Fibroblast of skin of right quadriceps (primary cell): ENCODE measurements around the gene SAP25.
"Not testable (repeated sequence)": the region's sequence is repeated elsewhere in the genome, so short reads cannot be mapped to it uniquely, and the experiment has no call there.

Experiments
- DNase-seq: peaks from one replicate; pipeline ENCODE4 v3.0.0-alpha.2; 2013

SAP25 gene

DNA sequence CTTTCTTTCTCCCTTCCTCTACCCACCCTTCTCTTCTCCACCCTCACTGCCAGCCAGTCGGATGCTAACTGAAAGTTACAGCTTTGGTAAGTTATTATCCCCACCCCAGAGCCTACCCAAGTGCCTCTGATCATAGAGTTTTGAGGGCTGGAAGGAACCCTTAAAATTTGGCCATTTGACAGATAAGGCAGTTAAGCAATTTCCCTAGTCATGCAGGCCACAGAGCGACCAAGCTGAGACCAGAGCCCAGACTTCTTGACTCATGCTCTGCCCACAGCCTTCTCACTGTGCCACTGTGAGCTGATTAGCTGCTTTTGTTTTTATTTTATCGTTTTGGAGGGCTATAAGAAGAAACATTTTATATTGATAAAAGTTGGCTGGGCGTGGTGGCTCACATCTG is 17.2 kb downstream of the SAP25 start:
- no peak for DNase-seq

DNA sequence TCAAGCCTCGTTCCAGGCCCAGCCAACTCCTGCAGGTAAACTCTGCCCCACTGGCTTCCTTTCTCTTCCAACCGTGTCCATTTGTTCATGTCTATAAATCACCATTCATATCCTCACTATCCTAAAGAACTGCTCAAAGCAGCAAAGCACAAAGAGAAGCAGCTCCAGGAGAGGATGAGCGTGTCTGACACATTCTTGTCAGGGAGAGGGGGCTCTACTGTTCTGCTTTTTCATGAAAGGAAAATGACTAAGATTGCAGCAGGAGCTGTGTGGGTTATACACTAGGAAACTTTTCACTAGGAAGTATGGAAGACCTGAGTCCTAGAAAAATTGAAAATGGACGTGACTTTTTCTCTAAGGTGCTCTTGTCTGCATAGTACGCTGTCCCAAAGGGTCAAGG is 18.0 kb downstream of the SAP25 start:
- no peak for DNase-seq

DNA sequence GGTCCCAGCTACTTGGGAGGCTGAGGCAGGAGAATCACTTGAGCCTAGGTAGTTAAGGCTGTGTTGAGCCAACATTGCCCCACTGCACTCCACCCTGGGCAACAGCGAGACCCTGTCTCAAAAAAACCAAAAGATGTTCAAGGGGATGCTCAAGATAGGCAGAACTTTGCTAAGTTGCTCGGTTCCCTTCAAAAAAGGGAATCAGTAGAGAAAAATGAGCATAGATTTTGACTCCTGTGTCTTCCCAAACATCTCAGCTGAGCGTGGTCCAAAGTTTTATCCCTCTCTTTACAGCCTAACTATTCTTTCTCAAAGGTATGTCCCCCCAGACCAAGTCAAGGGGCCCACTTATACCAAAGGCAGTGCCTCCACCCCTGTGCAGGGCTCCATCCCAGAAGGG is 20.7 kb downstream of the SAP25 start:
- DNase-seq = no peak

DNA sequence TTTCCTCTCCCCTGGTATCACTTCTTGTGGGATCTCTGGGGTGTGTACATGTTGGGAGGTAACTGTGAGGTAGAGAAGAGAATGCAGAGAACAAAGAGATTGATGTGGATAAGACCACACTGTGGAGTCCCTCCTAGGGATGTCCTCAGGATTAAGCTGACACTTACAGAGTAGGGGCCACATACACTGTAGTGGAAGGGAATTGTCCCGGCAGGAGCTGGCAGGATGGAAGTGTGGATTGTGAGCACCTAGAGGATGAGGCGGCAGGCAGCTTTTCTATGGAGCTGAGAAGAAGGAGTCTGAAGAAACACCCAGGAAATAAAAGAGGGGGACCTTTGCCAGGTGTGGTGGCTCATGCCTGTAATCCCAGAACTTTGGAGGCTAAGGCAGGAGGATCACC is 21.2 kb downstream of the SAP25 start:
- no peak for DNase-seq

DNA sequence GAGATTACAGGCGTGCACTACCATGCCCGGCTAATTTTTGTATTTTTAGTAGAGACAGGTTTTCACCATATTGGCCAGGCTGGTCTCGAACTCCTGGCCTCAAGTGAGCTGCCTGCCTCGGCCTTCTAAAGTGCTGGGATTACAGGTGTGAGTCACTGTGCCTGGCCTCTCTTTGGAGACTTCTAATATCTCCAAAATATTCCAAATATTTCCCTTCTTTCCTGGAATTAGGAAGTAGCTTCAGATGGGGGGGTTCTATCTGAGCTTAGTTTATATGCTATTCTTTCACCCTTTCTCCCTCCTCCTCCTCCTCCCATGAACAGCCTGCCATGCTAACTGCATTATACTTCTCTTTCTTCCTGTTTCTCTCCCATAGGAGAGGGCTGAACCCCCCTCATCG is 25.3 kb downstream of the SAP25 start:
- peak; percentile 57 for DNase-seq

DNA sequence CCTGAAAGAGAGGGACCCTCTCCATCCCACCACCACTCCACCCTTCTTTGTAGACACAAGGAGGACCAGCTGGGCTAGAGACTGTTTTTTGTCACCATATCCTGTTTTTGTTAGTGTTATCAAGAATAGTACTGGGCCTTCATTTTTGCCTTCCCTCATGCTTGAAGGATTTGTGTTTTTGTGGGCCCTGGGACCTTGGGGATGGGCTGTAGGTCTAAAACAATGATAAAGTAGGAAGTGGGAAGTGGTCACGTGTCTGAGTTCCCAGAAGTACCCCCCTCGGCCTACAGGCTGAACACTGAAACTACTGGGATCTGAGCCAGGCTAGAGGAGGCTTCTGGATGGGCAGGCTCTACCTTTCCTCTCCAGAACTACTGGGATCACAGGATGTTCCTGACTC is 25.8 kb downstream of the SAP25 start:
- no peak for DNase-seq

DNA sequence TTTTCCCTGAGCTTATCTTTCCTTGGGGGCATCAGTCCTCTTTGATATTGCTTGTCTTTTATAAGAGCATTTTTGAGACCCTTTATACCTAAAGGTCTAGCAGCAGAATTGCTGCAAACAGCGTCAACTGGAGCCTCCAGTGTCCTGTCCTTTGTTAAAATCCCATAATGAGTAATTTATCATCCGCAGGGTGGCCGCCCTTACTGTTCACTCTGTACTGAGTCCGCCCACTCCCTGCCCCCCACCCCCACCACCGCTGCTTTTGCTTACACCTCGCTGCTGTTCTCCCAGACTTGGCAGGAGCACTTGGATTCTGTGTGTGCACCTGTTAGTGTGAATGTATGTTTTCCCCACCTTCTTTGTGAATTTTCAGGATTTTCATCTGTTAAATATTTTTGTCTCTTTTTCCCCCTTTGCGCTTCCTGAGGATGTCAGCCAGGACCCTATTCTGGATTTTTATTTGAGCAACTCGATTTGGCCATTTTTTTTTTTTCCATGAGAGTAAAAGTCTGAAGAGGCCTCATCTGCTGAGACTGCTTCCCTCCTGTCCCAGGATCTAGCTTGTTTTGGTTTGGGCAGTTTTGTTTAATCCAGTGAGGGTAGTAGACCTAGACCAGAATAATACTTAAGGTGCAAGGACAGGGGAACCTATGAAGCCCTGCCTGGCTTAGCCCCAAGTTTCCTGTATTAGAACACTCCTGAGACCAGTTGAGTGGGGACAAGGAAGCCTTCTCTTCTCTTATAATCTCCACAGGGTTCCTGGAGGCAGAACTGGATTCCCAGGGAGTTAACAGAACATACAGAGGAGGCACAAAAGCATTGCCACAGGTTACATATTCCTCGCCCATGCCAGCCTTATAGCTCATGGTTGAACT is 26.5 kb downstream of the SAP25 start:
- DNase-seq = no peak

DNA sequence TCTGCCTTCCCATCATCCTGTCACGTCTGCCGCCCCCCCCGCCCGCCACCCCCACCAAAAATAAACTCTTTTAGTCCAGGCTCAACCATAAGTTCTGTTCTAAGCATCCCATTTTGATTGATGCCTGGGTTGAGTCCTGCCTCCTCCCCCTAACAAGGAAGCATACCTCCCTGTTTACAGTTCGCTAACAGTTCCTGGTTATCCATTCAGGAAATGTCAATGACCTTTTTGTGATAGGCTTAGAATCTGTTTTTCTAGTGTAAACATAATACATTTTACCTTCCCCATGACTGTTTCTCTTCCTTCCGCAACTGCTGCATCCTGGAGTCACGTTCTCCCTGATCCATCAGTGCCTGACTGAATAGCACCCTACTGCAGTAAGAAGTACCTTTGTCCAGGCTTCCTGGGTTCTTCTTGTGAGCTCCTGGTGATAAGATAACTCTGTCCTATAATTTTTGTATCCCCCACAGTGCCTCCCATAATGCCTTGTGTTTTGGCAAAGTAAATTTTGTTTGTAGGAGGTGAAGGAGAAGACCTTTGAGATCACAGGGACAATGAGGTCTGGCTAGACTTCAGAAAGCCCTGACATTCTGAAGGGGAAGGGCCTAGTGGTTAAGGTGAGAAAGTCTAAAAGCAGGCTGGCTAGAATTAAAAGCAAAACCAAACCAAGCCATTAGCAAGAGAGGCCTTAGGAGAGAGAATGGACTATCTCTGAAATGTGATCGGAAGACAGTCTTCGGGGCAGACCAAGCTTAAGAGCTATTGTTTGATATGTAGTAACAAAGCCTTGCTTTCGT is 27.4 kb downstream of the SAP25 start:
- no peak for DNase-seq

DNA sequence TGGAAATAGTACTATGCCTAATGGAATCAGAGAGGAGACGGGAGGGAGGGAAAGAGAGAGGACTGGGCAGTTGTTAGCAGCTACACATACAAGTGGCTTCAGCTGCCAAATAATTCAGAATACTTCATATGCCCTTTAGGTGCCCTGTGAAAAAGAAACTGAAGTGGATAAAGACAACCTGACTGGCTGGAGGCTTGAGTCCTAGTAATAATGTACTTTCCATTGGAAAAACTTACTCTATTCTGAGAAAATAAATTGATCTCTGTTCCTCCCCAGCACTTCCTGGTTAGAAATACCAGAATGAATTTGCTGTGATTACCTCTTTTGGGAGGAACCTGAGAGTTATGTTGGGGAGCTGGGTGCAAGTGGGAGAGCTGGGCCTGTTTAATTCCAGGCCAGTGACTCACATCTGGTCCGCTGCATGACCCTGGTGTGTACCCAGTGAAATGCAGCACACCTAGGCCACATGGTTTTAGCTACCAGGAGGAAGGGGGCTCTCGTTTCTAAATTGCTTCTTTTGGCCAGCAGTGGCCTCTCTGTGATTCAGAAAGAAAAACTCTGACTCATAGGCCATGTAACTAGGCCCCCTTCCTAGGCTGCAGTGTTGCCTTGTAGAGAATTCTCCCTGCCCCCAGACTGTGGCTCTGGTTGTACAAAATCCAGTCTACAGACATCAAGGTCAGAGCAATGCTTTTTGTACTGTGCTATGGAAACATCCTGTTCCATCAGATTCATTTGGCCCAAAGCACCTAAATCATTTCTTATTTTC is 28.2 kb downstream of the SAP25 start:
- DNase-seq = peak; percentile 93

DNA sequence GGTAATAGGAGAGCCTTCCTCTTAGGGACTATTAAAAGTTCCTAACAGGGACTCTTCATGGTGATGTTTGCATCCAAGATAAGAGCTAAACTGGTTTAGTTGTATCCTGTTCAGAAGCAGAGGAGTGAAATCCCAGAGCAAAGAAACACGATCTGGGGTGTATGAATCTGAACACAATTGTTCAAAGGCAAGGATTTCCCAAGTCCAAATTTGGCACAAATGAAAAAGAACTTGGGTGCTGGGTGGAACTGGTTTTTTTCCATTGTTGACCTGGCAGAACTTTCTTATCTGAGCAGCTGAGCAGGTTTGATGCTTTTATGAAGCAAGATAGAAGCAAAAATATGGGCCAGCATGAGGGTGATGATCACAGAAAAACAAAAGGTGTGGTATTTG is 28.7 kb downstream of the SAP25 start:
- no peak for DNase-seq

DNA sequence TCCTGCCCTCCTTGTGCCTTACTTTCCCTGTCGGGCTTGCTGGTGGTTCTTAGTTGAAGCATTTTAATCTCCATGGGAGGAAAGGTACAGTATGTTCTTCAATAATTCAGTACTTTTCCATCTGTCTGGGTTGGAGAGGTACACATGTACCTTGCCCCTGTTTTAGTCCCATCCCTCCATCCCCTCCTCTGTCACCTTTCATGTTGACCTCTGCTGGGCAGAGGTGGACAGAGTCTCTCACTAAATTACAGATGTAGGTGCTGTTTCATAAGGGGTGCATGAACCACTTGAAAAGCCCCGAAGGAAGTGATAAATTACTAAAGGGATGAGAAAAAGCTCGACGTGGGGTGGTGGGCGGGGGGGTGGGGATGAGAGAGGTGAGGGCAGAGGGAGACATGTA is 29.3 kb downstream of the SAP25 start:
- no peak for DNase-seq

DNA sequence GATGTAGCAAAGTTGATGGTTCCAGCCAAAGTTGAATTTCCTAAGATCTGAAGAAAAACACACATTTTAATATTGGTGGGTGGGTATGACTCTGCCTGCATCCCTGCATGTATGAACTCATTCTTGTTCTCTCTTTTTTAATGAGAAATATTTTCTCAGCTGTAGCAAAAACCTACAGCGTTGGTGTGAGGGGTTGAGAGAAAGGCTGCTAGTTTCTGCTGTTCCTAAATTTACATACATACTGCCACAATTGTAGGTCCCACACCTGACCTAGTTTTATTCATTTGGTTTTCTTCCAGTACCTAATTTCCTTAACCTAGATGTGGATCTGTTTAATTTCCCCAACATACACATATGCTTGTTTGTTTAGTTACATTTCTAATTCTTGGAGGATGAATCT is 30.1 kb downstream of the SAP25 start:
- no peak for DNase-seq

DNA sequence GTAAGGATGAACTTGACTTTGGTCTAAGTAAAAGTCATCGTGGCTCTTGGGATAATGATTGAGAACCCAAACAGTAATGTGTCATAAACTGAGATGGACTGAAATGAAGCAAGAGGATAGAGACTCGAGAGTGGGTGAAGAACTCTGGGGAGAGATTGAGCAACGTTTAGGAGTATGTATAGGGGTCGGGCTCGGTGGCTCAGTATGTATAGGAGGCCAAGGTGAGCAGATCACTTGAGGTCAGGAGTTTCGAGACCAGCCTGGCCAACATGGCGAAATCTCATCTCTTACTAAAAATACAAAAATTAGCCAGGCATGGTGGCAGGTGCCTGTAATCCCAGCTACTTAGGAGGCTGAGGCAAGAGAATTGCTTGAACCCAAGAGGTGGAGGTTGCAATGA is 32.4 kb downstream of the SAP25 start:
- not testable (repeated sequence) for DNase-seq

DNA sequence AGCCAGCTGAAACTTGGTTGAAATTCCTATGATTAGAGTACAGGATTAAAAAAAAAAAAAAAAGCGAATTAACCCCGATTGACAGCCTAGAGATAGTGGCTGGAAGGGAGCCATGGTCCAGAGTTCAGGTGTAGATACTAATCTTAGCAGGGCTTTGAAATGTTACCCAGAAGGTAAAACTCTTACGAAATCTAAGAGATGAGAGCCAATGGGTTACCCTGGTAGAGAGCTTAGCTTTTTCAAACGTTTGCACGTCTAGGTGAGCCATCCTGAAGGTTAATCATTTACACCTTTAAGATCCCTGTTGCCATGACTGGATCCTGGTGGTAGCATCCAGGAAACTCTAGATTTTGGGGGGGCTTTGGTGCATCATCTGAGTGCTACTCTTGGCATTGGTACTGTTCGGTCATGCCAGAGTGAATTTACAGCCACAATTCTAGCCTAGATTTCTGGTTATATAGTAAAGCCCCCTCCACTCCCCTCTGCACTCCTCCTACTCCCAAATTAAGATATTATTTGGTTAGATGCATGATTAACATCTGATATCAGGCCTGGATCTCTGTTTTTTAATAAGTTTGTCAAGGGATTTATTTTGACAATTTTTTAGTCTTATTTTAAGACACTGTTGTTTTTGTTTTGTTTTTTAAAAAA is 33.5 kb downstream of the SAP25 start:
- no peak for DNase-seq

DNA sequence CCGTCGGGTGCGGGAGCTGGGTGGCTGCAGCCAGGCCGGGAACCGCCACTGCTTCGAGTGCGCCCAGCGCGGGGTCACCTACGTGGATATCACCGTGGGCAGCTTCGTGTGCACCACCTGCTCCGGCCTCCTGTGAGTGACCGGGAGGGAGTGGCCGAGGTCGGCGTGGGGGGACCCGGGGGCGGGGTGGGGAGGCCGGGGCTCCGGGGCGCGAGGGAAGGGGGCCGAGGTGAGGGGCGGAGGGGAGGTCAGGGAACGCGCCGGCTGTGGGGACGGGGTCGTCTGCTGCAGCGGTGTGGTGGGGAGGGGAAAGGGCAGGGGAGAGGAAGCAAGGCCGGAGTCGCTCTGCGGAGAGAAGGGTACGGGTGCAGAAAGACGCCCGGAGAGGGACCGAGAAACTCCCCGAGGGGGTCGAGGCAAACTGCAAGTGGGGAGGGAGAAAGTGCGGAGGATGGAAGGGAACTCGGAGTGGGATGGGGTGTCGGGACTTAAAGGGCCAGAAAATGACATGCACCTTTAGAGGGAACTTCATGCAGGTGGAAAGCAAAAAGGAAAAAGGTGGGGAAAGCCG is 34.2 kb downstream of the SAP25 start:
- DNase-seq = no peak

DNA sequence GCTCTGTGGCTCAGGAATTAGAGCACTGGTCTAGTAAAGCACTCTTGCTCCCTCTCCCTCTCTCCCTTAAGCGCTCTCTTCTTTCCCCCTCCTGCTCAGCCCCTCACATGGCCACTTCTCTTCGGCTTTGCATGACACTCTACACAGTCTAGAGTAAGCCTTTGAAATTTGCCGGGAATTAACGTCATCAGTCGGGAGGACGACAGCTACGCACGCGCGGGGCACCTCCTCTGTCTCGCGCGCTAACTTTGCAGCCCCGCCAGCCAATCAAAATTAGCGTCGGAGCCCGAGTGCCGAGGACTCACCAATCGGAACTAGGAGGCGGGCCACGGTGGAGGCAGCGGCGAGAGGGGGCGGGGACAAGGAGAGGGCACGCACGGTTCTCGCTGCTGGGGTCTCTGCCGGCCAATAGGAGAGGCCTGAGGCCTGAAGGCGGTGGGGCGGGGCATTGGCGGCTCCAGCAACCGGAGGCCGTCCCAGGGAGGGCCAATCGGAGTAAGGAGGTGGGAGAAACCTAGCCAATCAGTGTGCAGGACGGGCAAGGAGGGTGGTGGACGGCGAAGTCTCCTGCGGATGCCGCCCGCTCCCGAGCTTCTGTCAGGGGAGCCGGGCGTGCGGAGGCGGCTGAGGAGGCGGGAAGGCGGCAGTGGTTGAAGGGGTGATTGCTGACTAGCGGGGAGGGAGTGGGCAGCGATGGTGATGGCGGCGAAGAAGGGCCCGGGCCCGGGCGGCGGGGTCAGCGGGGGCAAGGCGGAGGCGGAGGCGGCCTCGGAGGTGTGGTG is 34.9 kb downstream of the SAP25 start, which contains the start of gene AGFG2:
TSS of gene AGFG2 (plus strand) at position 550 of the 782 bp plus-strand sequence. CDS start at position 694, 144 bp downstream.
- peak; percentile 100 for DNase-seq

DNA sequence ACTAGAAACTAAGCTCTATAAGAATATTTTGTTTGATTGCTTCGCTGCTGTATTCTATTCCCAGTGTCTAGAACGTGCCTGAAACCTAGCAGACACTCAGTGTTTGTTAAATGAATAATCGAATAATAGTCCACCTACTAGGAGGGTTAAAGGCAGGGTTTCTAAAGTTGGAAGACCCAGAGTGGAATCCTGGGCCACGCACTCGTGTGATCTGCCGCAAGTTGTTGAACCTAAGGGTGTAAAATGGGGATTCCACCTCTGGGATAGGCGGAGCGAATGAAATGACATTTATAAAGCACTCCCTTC is 35.4 kb downstream of the SAP25 start:
- no peak for DNase-seq

DNA sequence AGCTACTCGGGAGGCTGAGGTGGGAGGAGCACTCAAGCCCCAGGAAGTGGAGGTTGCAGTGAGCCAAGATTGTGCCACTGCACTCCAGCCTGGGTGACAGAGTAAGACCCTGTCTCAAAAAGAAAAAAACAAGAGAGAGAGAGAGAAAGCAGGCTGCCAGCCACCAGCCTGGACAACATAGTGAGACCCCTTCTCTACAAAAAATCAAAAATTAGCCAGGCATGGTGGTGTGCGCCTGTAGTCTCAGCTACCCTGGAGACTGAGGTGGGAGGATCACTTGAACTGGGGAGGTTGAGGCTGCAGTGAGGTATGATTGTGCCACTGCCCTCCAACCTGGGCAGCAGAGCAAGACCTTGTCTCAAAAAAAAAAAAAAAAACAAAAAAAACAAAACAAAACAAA is 37.0 kb downstream of the SAP25 start:
- DNase-seq = not testable (repeated sequence)

DNA sequence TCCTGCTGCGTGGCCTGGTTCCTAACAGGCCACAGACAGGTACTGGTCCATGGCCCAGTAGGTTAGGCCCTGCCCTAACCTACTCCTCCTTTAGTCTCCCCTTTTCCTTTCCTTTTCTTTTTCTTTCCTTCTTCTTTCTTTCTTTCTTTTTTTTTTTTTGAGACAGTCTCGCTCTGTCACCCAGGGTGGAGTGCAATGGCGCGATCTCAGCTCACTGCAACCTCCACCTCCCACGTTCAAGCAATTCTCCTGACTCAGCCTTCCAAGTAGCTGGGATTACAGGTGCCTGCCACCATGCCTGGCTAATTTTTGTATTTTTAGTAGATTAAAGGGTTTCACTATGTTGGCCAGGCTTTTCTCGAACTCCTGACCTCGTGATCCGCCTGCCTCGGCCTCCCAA is 37.7 kb downstream of the SAP25 start:
- DNase-seq = not testable (repeated sequence)

DNA sequence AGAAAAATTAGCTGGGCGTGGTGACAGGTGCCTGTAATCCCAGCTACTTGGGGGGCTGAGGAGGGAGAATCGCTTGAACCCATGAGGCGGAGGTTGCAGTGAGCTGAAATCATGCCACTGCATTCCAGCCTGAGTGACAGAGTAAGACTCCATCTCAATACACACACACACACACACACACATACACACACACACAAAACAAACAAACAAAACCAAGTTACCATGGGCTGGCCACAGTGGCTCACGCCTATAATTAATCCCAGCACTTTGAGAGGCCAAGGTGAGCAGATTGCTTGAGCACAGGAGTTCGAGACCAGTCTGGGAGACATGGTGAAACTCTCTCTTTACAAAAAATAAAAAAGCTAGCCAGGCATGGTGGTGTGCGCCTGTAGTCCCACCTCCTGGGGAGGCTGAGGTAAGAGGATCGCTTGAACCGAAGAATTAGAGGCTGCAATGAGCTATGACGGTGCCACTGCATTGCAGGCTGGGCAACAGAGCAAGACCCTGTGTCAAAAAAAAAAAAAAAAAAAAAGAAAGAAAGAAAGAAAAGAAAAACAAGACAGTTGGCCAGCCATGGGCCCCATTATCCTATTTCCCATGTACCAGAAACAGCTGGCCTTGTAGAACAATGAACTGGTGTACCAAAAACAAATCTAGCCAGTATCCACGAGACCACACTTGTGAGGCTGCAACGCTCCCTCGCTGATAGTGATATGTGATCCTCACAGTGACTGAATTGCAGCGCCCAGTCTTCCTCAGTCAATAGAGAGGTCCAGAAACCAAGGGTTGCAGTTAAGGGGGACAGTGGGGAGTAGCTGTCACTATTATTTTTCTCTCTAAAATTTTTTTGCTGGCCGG is 41.3 kb downstream of the SAP25 start:
- no peak for DNase-seq
